LoVo (cell line): ENCODE results near the gene ARHGEF28.

Experiments used
- DNase-seq: peaks from one replicate; pipeline ENCODE4 v3.0.0-alpha.2; 2016; ENCODE audit warnings: low spot score

The ARHGEF28 gene

DNA sequence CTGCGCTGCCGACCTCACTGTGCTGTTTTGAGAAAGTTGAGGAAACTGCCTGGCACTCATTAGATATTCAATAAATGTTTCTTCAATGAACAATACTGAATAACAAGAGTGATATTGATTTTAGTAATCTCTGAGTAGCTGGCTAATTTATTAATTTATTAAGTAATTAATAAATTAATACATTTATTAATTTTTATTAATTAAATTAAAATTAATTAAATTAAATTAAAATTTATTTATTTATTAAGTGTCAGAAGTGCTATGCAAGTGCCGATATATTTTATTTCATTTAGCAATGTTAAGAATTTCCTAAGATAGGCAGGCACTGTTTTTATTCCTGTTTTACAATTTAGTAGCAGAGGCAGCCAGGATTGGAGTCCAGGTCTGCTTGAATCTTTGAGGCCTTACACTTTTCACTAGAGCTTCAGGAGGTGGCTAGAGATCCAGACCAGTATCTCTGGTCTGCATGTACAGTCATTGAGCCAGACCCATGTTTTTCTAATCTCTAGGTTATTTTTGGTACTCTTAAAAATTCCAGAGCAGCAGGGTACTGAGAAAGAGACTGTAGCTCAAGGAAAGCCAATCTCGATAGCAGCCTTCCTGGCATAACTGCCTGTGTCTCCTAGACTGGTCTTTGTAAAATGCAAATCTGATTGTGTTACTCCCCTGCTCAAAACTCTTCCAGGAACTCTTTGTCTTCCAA, 109.2 kb downstream of the ARHGEF28 start:
- DNase-seq: no peak

DNA sequence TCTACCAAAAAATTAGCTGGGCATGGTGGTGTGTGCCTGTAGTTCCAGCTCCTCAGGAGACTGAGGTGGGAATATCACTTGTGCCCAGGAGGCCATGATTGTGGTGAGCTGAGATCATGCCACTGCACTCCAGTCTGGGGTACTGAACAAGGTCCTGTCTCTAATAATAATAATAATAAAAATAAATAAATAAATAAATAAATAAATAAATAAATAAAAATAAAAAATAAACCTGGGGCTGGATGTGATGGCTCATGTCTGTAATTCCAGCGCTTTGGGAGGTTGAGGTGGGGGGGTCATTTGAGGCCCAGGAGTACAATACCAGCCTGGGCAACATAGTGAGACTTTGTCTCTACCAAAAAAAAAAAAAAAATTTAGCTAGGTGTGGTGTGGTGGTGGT, 113.7 kb downstream of the ARHGEF28 start:
- no peak for DNase-seq

DNA sequence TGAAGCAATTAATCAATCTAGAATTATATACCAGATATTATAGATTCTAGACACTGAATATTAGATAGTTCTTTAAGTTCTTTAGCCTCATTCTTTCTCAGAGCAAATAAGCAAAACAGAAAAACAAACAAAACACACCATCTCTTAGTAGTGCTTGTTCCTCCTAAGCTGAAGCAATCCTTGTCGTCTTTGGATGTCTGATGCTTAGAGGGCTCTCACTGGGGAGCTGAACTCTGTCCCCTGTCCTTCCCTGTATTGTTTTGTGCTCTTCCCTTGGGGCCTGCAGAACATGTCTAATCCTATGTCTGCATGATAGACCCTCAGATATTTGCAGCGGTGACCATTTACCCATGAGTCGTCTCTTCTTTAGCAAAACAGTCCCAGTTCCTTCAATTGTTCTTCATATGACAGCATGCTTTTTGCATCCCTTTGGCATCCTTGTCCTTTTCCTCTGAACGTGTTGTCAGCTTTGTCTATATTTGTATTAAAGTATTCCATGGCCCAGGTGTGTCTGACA, 114.3 kb downstream of the ARHGEF28 start:
- no peak for DNase-seq

DNA sequence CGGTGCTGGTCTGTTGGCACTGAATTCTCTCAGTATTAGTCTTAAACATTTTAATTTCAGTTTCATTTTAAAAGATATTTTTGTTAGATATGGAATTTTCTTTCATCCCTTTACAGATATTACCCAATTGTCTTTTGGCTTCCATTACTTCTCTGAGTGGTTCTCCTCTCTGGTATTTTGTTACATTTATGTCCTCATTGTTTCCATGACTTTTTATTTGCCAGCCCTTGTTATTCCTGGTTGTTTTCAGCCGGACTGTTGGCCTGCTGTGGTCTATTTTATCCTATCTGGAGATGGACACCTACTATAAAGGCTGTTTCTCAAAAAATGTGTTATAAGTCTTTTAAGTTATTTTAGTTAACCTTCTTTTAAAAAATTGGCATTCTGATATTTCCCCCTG, 117.2 kb downstream of the ARHGEF28 start:
- DNase-seq: no peak

DNA sequence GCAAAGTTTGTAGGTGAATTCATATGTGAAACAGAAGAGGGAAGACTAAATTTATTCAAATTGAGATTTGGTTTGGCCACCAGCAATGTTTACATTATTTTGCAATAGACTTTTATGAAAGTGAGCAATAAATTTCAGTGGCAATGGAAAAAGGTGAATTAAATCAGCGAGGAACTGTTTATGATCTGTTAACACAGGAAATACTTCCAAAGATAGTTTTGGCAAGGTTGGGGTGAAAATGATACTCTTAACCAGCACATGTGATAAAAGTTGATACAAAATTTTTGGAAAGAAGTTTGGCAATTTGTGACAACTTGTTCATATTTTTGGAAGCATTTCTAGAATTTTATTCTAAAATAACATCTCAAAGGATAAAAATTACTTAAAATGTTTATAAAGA, 119.8 kb downstream of the ARHGEF28 start:
- no peak for DNase-seq

DNA sequence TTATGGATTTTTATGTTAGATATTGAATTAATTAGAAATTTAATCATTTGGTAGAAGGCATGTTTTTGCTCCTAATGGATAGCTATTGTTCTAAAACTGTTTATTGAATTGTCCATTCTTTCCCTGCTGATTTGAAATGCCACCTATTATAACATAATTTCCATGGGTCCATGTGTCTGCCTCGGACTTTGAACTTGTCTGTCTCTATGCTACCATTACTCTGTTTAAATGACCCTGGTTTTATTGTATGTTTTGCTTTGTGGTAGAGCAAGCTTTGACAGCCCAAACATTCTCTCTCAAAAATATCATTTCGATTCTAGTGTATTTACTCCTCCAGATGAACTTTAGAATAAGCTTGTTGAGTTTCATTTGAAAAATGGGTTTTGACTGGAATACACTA, 120.6 kb downstream of the ARHGEF28 start:
- DNase-seq: peak; percentile 20

DNA sequence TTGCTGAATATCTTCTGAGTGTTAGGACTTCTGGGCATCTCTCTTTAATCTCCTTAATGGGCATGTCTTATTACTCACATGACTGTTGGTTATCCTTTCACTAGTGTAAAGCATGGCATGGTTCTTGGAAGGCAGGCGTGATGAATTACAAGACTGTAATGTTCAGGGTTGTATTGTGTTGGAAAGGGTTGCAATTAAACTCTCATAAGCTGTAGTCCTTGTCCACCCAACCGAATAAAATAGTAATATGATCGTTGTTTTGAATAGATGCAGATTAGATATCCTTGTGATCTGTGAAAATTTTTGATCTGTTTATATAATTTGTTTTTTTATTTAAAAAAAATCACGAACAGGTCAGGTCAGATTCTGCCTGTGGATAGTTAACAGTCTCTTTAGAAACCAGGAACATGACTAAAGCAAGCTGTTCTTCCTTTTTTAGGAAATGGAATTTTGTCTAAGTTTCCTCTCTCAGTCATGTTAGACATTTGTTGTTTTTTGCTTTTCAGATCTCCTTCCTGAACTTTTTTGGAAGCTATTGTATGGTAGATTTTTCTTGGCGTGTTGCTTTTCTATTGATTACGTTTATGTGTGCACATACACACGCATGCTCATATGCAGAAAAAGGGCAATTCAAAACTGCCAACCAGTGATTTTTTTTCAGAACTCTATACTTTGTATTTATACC, 121.8 kb downstream of the ARHGEF28 start:
- no peak for DNase-seq

DNA sequence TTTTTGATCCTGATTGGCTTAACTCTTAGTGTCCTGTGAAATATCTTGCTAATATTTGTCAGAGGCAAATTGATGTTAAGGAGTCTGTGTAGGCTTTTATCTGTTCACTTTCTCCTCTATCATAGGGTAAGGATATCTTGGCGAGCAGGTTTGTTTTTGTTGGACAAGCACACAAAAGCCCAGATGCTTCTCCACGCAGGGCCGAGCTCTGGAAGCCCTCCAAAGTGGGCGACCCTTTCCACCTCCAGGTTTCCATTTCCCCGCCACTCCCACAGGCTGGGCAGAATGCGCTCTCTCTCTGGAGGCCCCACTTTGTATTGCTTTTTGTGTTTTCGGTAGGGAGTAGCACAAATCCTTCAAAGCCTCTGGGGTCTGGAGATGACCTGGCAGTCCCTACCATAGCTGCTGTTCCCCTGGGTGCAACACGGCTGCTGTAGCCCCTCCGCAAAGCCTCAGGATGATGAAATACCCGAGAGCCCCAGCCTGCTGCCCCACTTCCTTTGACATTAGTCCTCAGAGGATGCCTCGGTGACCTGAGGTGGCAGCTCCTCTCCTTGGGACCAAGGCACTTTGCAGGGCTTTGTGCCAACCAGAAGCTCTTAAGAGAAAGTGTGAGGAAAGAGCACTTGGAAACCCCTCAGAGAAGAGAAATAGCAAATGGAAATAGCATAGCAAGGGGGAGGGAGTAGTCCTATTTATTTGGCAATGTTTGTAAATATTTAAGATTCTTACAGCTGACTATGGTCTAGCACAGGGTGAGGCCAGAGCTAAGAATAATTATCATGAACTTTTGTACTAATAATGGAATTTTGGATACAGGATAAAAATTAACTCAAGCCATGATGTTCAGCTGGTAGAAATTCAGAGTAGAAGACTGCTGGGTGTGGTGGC, 122.8 kb downstream of the ARHGEF28 start:
- no peak for DNase-seq

DNA sequence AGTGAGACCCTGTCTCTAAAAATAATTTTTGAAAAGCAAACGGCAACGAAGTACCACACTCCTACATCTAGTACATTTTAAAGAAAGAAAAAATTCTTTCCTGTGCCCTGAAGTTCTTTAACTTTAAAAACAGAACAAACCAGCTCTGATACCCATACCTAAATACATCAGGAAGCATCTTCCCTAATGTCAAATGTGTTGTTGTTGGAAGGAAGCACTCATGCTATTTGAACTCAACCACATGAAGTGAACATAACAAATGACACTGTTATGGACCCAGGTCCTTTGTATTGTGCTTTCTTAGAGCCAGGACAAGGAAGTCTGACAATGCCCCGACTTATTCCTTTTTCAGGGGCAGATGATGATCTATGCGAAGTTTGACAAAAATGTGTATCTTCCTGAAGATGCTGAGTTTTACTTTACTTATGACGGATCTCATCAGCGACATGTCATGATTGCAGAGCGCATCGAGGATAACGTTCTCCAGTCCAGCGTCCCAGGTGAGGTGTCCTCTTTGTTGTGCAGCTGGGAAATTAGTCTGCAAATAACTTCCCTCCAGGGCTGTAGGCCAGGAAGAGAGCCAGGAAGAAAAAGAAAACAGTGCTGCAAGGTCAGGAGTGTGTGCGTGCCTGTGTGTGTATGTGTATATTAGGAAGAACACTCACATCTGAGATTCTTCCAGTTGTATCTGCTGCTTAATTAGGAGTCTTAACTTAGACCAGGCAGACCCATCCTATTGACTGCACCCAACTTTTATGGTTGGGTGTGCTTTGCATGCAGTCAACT, 123.7 kb downstream of the ARHGEF28 start:
- DNase-seq: no peak

DNA sequence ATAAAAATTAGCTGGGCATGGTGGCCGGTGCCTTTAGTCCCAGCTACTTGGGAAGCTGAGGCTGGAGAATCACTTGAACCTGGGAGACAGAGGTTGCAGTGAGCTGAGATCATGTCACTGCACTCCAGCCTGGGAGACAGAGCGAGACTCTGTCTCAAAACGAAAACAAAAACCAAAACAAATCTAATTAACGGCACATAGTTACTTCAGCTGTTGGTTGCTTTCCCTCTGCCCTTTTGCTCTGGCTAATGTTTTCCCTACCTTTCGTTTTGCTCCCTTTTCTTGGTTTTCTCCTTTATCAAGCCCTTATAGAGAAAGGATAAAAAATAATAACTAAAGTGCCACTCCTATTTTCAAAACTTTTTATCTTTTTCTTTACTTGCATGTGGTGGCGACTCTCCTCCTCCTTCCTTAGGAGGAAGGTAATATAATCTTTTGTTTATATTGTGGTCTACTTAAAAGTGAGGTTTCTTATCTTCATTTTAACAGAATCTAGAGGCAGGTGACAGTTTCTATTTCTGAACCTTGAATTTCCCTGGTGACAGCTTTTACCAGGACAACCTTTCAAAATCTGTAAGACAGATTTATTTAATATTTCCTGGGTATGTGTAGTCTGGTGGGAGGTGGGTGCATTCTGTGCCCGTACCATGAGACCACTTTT, 125.4 kb downstream of the ARHGEF28 start:
- no peak for DNase-seq

DNA sequence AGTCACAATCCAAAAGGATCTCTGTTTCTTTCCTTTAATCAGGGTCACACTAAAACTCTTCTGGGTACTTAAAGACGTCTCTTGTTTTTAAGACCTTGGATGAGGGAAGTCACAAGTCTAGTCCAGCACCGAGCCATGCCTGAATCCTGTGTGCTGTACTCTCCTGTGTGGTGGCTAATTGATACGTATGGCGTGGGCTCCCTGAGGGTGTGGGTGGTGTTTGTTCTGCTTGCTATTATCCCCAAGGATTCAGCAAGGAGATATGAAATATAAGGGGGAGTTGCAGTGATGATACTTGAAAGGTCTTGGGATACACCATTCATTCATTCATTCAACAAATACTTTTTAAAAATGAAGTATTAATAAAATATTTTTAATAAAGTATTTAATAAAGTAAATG, 128.3 kb downstream of the ARHGEF28 start:
- no peak for DNase-seq

DNA sequence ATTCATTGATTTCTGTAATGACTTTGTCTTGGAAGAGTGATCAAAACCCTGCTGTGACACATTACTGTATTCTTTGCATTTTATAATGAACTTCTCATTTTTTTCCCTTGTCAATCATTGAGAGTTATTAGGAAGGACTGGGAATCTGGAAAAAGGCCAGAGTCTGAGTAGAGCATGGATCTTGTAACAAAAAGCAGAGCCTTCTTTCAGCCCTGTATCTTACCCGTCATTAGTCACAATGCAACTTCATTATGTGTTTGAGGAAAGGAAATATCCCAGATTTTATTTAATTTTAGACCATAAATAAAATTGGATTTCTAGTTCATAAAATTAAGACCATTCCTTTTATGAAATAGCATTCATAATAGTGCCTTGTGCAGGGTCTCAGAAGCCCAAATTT, 131.4 kb downstream of the ARHGEF28 start:
- DNase-seq: no peak

DNA sequence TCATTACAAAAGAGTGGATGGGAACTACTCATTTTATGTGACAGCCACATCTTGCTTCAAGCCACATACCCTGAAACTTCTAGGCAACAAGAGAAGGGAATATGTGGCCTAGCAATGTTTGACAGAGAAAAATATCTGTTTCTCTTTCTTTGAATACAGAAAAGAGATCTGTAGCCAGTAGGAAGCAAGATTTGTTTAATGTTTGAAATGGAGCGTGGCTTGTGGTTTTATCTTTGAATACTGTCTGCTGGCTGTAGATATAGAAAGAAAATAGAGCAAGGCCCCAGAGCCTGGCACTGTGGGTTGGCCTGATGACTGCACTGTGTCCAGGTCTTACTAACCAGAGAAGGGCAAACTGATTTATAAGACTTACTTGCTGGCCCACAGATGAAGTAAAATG, 133.8 kb downstream of the ARHGEF28 start:
- no peak for DNase-seq

DNA sequence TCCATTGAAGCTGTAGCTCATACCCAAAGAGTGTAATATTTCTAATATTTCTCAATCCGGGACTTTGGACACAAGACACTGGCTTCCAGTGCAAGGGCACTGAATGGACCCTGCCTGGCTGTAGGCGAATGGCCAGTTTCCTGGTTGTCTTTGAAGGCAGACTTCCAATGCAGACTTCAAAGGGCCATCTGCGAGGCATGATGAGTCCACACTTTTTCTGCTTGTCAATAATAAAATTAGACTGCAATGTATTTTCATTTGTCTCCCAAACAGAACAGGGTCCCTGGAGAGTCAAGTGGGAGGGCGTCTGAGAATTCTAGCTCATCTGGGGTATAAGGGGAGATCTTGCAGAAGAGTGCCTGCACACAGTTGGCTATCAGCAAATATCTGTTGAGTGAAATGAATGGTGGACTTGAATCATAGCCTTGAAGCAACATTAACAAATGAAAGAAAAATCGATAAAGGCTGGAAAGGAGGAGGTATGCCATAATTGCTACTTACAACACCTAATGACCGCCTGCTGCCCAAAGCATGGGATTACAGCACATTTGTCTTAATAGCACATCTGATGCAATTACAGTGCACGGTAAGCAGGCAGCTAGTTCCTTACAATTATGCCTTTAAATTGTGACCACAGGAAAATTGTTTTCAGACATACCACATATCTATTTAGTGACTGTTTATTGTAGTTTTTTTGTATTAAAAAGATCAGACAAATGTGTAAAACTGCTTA, 137.5 kb downstream of the ARHGEF28 start:
- DNase-seq: no peak

DNA sequence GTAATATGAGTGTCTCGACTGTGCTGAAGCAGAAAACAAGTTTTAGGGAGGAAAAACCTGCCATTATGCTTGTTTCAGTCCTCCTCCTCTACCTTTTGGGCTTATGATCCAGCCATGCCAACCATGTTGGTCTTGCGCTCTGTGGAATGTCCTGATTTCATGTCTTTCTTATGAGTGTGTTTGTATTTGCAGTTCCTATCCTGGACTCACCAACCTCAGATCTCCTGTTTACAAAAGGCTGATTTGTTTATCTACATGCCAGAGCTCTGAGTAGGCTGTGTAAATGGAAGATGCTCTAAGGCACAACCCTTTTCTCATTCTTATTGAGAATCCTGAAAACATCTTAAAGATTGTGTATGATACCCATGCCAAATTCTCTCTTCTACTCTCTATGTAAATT, 138.6 kb downstream of the ARHGEF28 start:
- peak; percentile 47 for DNase-seq

DNA sequence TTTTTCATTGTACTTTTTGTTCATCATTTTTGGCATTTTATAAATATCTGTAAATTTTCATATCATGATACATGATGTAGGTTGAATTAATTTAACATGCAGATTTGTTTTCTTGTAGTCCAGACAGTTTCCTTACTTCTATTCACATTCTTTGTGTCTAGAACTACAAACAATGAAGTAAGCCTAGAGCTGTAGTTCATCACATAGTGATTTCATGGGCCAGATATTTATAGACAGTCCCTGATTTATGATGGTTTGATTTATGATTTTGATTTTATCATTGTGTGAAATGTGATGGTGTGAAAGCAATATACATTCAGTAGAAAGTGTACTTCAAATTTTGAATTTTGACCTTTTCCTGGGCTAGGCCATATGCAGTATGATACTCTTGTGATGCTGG, 139.0 kb downstream of the ARHGEF28 start:
- DNase-seq: no peak

DNA sequence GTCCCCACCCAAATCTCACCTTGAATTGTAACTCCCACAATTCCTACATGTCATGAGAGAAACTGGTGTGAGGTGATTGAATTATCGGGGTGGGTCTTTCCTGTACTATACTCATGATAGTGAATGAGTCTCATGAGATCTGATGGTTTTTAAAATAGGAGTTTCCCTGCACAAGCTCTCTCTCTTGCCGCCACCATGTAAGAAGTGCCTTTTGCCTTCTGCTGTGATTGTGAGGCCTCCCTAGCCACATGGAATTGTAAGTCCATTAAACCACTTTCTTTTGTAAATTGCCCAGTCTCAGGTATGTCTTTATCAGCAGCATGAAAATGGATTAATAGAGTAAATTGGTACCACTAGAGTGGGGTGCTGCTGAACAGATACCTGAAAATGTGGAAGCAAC, 140.9 kb downstream of the ARHGEF28 start:
- DNase-seq: no peak

DNA sequence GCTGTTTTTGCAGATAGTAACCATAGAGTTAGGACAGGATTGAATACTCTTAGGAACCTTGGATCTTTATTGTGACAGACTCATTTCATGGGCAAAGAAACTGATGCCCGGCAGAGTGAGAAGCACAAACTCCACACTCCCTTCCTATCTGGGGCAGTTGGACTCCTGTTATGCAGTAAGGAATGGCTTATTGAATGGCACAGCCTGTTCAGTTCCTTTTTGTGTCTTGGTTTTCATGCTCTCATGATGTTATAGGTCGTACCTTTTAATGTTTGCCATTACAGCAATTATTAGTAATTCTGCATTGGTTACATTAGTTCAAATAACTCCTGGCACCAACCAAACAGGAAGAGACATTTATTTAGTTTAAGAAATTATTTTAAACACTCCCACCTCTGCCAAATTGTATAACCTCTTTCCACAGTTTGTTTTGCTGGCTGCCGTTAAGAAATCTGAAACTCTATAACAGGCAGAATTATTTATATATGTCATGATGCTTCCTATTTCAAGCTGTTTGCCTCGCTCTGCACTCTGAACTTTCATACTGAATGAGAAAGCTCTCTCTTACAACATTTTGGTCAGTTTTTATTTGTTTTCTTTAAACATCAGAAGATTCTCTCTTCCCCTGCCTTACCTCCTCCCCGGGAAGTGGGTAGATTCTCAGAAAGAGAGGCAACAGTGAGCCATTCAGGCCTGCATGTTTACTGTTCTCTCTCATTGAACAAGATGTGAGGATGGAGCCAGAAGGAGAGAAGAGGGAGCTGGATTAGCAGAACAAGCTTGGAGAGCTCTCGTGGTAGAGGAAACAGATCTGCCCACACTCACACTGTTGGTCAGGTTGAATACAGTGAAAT, 144.4 kb downstream of the ARHGEF28 start:
- no peak for DNase-seq

DNA sequence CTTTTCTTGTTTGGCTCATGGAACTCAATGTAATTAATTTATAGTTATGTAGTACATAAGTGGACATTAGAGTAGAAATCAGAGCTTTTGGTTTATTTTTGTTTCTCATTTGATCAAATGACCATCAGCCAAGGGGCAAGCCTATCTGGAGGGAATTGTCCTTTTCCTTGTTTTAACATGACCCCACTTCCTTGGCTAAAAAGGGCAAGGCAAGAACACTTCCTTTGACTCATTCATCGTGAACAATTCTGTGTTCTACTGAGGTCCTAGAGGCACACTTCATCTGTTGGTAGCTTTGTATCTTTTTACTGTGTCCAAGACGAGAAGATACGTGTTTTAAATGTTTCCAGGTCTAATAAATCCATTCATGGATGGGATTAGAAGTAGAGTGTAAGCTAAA, 148.9 kb downstream of the ARHGEF28 start:
- DNase-seq: no peak

DNA sequence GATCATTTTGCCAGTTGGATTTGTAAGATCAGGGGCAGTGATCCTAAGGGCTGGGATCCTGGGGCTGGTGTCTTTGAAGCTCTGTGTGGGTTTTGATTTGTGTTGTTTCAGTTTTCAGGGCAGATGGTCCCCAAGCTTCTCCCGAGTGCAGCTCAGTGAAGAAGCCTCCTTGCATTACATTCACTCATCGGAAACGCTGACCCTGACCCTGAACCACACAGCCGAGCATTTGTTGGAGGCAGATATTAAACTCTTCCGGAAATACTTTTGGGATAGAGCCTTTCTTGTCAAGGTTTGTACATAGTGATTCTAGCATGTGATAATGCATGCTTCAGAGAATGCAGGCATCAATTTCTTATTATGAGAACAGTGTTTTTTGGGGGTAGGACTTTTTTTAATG, 150.4 kb downstream of the ARHGEF28 start:
- DNase-seq: no peak
